Endothelial cell (in vitro differentiated cells): ENCODE data around the gene F2R. TPM values are rescaled to one million over a fixed set of nuclear protein-coding genes. Genes with fewer than 3 reads are reported as not detected.

Experiments used
- DNase-seq: peaks from one replicate; pipeline ENCODE4 v3.0.0; 2021; ENCODE audit warnings: low spot score
- H3K27ac Mint-ChIP-seq: one replicate; pipeline ENCODE4 v1.8.0; 2021; ENCODE audit warnings: mixed read lengths, inconsistent platforms; ENCODE audit not compliant: unreplicated experiment
- H3K27me3 Mint-ChIP-seq: one replicate; pipeline ENCODE4 v1.8.0; 2021; ENCODE audit warnings: mild to moderate bottlenecking, moderate library complexity, mixed read lengths, inconsistent platforms; ENCODE audit not compliant: unreplicated experiment
- H3K36me3 Mint-ChIP-seq: one replicate; pipeline ENCODE4 v1.8.0; 2021; ENCODE audit warnings: mild to moderate bottlenecking, low read depth, mixed read lengths, inconsistent platforms; ENCODE audit not compliant: unreplicated experiment
- H3K4me1 Mint-ChIP-seq: one replicate; pipeline ENCODE4 v1.8.0; 2021; ENCODE audit warnings: mild to moderate bottlenecking, mixed read lengths, inconsistent platforms; ENCODE audit not compliant: unreplicated experiment
- H3K4me3 Mint-ChIP-seq: one replicate; pipeline ENCODE4 v1.8.0; 2021; ENCODE audit warnings: mild to moderate bottlenecking, mixed read lengths, inconsistent platforms; ENCODE audit not compliant: unreplicated experiment
- H3K9me3 Mint-ChIP-seq: one replicate; pipeline ENCODE4 v1.8.0; 2021; ENCODE audit warnings: mixed read lengths, inconsistent platforms; ENCODE audit not compliant: unreplicated experiment
- total RNA-seq: library from RNA; stranded (reverse); fragmentation: NEBNext Ultra II Directional; extraction: Animal tissue kit (Norgen Biotek cat#: 25700); gene quantifications from one replicate; pipeline ENCODE4 v1.2.1, GENCODE V29; 2021; ENCODE audit not compliant: unreplicated experiment
- TF ChIP-seq, protein P1 (sequence below): fragments of 200-600 bp; sonication (generic); IDR thresholded peaks from one replicate; pipeline ENCODE4 v1.5.0; 2021; ENCODE audit warnings: antibody characterized with exemption; ENCODE audit not compliant: unreplicated experiment

F2R gene
- total RNA-seq, 1 donor from 2014 or later: 342 TPM

DNA sequence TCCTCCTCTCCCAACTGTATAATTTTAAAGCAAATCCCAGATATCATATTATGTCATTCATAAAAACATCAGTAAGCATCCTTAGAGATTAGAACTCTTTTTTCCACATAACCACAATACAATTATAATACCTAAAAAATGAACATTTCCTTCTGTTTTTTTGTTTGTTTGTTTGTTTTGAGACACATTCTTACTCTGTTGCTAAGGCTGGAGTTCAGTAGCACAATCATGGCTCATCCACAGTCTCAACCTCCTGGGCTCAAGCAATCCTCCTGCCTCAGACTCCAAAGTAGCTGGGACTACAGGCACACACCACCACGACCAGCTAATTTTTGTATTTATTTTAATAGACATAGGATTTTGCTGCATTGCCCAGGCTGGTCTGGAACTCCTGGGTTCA is 8.0 kb downstream of the F2R start:
- TF ChIP-seq, protein P1, sequence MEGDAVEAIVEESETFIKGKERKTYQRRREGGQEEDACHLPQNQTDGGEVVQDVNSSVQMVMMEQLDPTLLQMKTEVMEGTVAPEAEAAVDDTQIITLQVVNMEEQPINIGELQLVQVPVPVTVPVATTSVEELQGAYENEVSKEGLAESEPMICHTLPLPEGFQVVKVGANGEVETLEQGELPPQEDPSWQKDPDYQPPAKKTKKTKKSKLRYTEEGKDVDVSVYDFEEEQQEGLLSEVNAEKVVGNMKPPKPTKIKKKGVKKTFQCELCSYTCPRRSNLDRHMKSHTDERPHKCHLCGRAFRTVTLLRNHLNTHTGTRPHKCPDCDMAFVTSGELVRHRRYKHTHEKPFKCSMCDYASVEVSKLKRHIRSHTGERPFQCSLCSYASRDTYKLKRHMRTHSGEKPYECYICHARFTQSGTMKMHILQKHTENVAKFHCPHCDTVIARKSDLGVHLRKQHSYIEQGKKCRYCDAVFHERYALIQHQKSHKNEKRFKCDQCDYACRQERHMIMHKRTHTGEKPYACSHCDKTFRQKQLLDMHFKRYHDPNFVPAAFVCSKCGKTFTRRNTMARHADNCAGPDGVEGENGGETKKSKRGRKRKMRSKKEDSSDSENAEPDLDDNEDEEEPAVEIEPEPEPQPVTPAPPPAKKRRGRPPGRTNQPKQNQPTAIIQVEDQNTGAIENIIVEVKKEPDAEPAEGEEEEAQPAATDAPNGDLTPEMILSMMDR: no peak
- H3K36me3 Mint-ChIP-seq: peaks cover 39% of the 10 kb centered on the region

DNA sequence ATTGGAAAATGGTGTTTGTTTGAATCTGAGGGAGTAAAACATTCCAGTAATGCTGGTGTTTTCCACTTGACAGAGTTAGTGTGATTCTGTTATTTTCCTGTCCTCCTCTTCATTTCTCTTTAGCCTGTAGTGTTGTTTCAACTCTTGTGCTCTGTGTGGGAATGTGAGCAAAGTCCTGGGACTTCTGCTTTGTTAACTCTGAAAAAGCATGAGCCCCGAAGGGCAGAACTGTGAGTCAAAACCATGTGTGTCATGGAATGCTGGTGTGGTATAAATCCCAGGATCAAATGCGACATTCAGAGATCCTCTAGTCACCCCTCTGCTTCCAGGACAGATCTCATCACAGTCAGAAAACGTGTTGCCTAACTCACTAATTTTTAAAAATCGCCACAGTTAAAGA is 8.9 kb downstream of the F2R start:
- H3K27ac Mint-ChIP-seq: peak overlapping the region; percentile 62
- peaks cover 2% of the 10 kb centered on the region for H3K27me3 Mint-ChIP-seq

More for the DNA sequence above, 8.0 kb downstream of the F2R start:
- Mint-ChIP-seq H3K9me3 (no peaks in the 10 kb centered on the region), H3K4me1 (peaks cover 29% of the 10 kb centered on the region), H3K27ac (peak overlapping the region; percentile 33), H3K4me3 (peak overlapping the region; percentile 26), H3K27me3 (peaks cover 2% of the 10 kb centered on the region)
- no peak for DNase-seq

DNA sequence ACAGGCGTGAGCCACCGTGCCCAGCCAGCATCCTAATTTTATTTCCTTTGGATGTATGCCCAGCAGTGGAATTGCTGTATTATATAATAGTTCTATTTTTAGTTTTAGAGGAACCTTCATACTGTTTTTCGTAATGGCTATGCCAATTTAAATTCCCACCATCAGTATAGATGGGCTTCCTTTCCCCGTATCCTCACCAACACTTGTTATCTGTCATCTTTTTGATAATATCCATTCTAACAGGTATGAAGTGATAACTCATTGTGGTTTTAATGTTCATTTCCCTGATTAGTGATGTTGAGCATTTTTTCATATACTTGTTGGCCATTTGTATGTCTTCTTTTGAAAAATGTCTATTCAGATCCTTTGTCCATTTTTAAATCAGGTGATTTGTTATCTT is 13.0 kb downstream of the F2R start:
- peak overlapping the region; percentile 68 for H3K4me3 Mint-ChIP-seq
- DNase-seq: no peak
- TF ChIP-seq, protein P1: no peak
- H3K27me3 Mint-ChIP-seq: peaks cover 5% of the 10 kb centered on the region
- H3K4me1 Mint-ChIP-seq: peaks cover 16% of the 10 kb centered on the region
- no peak overlapping the region for H3K27ac Mint-ChIP-seq
- H3K9me3 Mint-ChIP-seq: no peaks in the 10 kb centered on the region
- H3K36me3 Mint-ChIP-seq: peaks cover 61% of the 10 kb centered on the region

More for the DNA sequence above, 8.9 kb downstream of the F2R start:
- no peak for DNase-seq
- Mint-ChIP-seq H3K4me3 (no peak overlapping the region), H3K9me3 (no peaks in the 10 kb centered on the region), H3K4me1 (peaks cover 27% of the 10 kb centered on the region), H3K36me3 (peaks cover 46% of the 10 kb centered on the region)
- TF ChIP-seq, protein P1: no peak

GRCh38 chr5:76729373-76730290 is 13.7 kb downstream of the F2R start:
- no peak for DNase-seq
- Mint-ChIP-seq H3K36me3 (peaks cover 60% of the 10 kb centered on the region), H3K27me3 (peaks cover 5% of the 10 kb centered on the region), H3K27ac (no peak overlapping the region), H3K4me1 (peaks cover 11% of the 10 kb centered on the region), H3K4me3 (peak overlapping the region; percentile 68), H3K9me3 (no peaks in the 10 kb centered on the region)
- TF ChIP-seq, protein P1: no peak

- Mint-ChIP-seq H3K9me3 (no peaks in the 10 kb centered on the region), H3K27ac (peak overlapping the region; percentile 48), H3K27me3 (peaks cover 5% of the 10 kb centered on the region), H3K36me3 (peaks cover 49% of the 10 kb centered on the region), H3K4me3 (peak overlapping the region; percentile 84), H3K4me1 (peaks cover 8% of the 10 kb centered on the region)
- DNase-seq: no peak
- TF ChIP-seq, protein P1: no peak
Observed at GRCh38 chr5:76732405-76733048, 16.6 kb downstream of the F2R start.
